Measurements from ENCODE around the gene TMEM9. TPM values are rescaled to one million over a fixed set of nuclear protein-coding genes. Genes with fewer than 3 reads are reported as not detected.

TMEM9 gene
- total RNA-seq (2021; fragmentation: NEBNext Ultra II Directional; extraction: Animal tissue kit (Norgen Biotek cat#: 25700)) (79.9 and 83.2 TPM in 2 replicates), polyA plus RNA-seq (2011; rRNA removed) (181 and 202 TPM in 2 replicates), polyA minus RNA-seq (2011; rRNA and poly(A)+ RNA removed) (189 and 196 TPM in 2 replicates)
- 193 TPM for polyA plus RNA-seq (2011; cell fraction: cytosol; rRNA removed)
- 404 TPM for polyA plus RNA-seq (2011; cell fraction: nucleus; rRNA removed)
- 71.3 to 146 TPM (median 132 TPM) in 4 replicates for polyA plus RNA-seq (2012, experiment 1 of 2)
- 179 TPM for polyA plus RNA-seq (2012, experiment 2 of 2)
- 79.7 TPM for polyA plus RNA-seq (2013, experiment 1 of 2)
- polyA plus RNA-seq (2013, experiment 2 of 2) = 94.6 TPM
- polyA minus RNA-seq (2011; cell fraction: cytosol; rRNA and poly(A)+ RNA removed) = 42.0 TPM
- polyA minus RNA-seq (2011; cell fraction: nucleus; rRNA and poly(A)+ RNA removed) = 55.3 TPM
- long read RNA-seq, experiment 1, transcript TMEM9-204 (6 exons, 1,529 nt) = minor isoform, 13 of 61 reads
- long read RNA-seq, experiment 1, transcript TMEM9-201 (5 exons, 1,959 nt) = major isoform, 17 of 61 reads
- long read RNA-seq, experiment 1, partial matches to known transcripts = 3 of 61 reads
- long read RNA-seq, experiment 1, other reads (novel, unspliced or antisense) = 19 of 61 reads
- long read RNA-seq, experiment 2, transcript TMEM9-204 (6 exons, 1,529 nt) = major isoform, 59 of 99 reads
- long read RNA-seq, experiment 2, transcript TMEM9-201 (5 exons, 1,959 nt) = minor isoform, 16 of 99 reads
- long read RNA-seq, experiment 2, transcript TMEM9-209 (6 exons, 938 nt) = minor isoform, 7 of 99 reads
- long read RNA-seq, experiment 2, transcript TMEM9-206 (6 exons, 507 nt) = minor isoform, 6 of 99 reads
- long read RNA-seq, experiment 2, partial matches to known transcripts = 0 of 99 reads
- long read RNA-seq, experiment 2, other reads (novel, unspliced or antisense) = 8 of 99 reads

GRCh38 chr1:201154389-201155165 lies at the start of gene TMEM9:
TMEM9 (minus strand) TSS chr1:201154474; CDS start chr1:201153923, 551 bp downstream.
- WGBS, 2 experiments (ENCODE audit: extremely low coverage in 1 of 2, insufficient coverage in 1 of 2, insufficient read length in 1 of 2, insufficient replicate concordance in 2 of 2, low coverage in 1 of 2, low lambda C conversion rate in 2 of 2, missing lambda C conversion rate in 1 of 2) = 20% methylated on average over 23 of the region's 31 CpGs; no CpG with 5 or more reads in 1 of the 2 experiments
- H4K5ac ChIP-seq (ENCODE audit: insufficient read length, low read depth, low read length) = peak within 1 kb of the TSS; percentile 63
- peak within 1 kb of the TSS; percentile 37 to 80 (median 75) for H3K9ac ChIP-seq (replicated peaks in 1 of 4; ENCODE audit: extremely low read depth in 1 of 4, low read depth in 3 of 4, low read length in 3 of 4)
- H3K56ac ChIP-seq (replicated peaks; ENCODE audit: insufficient read length, low read depth, low read length) = peak within 1 kb of the TSS; percentile 17
- no peak within 1 kb of the TSS; the same call in 1 of the 2 replicates for H2AK5ac ChIP-seq (ENCODE audit: low read depth, low read length)
- POLR2A ChIA-PET (ENCODE audit: partially characterized antibody) = interaction anchor here (0.8 to 11.8 kb wide), 13 partner anchors 10 to 264 kb away, joined by 3 to 105 read pairs (median 3); partner anchors contain the start of gene ASCL5
- peaks cover 6% of the 10 kb centered on the region; the same call in 1 of the 2 replicates for H3K23me2 ChIP-seq (ENCODE audit: low read depth, low read length)
- H3K27ac ChIP-seq (ENCODE audit: low read depth, low read length) = peak within 1 kb of the TSS; percentile 74; the same call in 1 of the 2 replicates
- peak within 1 kb of the TSS; percentile 40; the same call in 1 of the 2 replicates for H2BK5ac ChIP-seq (ENCODE audit: low read depth, low read length)
- peak within 1 kb of the TSS; percentile 78; the same call in 1 of the 2 replicates for H2BK15ac ChIP-seq (ENCODE audit: low read length)
- peak within 1 kb of the TSS; percentile 52 for H2BK12ac ChIP-seq (ENCODE audit: low read depth, low read length)
- DNase-seq (ENCODE audit: low read depth in 1 of 2, low spot score in 2 of 2) (peak; percentile 92 to 99), FAIRE-seq (no peak)
- H3K36me3 ChIP-seq (ENCODE audit: control insufficient read depth in 2 of 4, insufficient read depth in 4 of 4, low read length in 3 of 4) = peaks cover 8 to 31% (median 22%) of the 10 kb centered on the region in 4 experiments
- H4K8ac ChIP-seq (ENCODE audit: extremely low read depth, insufficient read depth, low read length) = peak within 1 kb of the TSS; percentile 79
- no peak within 1 kb of the TSS for H3K4ac ChIP-seq (replicated peaks; ENCODE audit: insufficient read length, low read depth, low read length)
- peak within 1 kb of the TSS; percentile 86 for H2AFZ ChIP-seq (ENCODE audit: low read length)
- peaks cover 4% of the 10 kb centered on the region; the same call in 1 of the 2 replicates for H3K79me1 ChIP-seq (ENCODE audit: low read depth, low read length)
- H3K9me3 ChIP-seq (ENCODE audit: insufficient read depth in 2 of 2, low read depth in 1 of 2, low read length in 1 of 2) = no peaks in the 10 kb centered on the region
- H3K23ac ChIP-seq (ENCODE audit: insufficient read length) = no peak within 1 kb of the TSS
- H3K79me2 ChIP-seq (ENCODE audit: control insufficient read depth in 1 of 2, insufficient read depth in 2 of 2, low read length in 2 of 2) = peaks cover 0 to 18% of the 10 kb centered on the region in 2 experiments; a peak in 3 of 4 replicates
- H2BK120ac ChIP-seq (replicated peaks; ENCODE audit: low read depth, low read length) = no peak within 1 kb of the TSS
- 0 out of 2 replicates have a peak within 1 kb of the TSS, but pooled peaks have one; percentile 38 for H2BK20ac ChIP-seq (ENCODE audit: low read length)
- CTCF ChIA-PET (ENCODE audit: partially characterized antibody) = interaction anchor here (0.6 to 3.1 kb wide), 12 partner anchors 13 to 285 kb away, joined by 3 to 13 read pairs (median 4); partner anchors contain the start of gene IGFN1
- no peaks in the 10 kb centered on the region; a peak in 1 of 7 replicates for H3K27me3 ChIP-seq (replicated peaks in 1 of 4; ENCODE audit: control insufficient read depth in 3 of 4, extremely low read depth in 1 of 4, insufficient read depth in 3 of 4, low read length in 3 of 4)
- H3K4me2 ChIP-seq (ENCODE audit: insufficient read depth in 1 of 2, low read depth in 2 of 2, low read length in 2 of 2) = peak within 1 kb of the TSS; percentile 86 to 96
- no peak within 1 kb of the TSS for H3K14ac ChIP-seq (ENCODE audit: insufficient read length)
- peak within 1 kb of the TSS; percentile 68 for H3K18ac ChIP-seq (ENCODE audit: extremely low read depth, low read length)
- H4K91ac ChIP-seq (replicated peaks; ENCODE audit: insufficient read length, low read length) = peak within 1 kb of the TSS; percentile 92
- peaks cover 0 to 13% (median 7%) of the 10 kb centered on the region in 4 experiments; a peak in 6 of 7 replicates for H3K4me1 ChIP-seq (replicated peaks in 1 of 4; ENCODE audit: control insufficient read depth in 3 of 4, insufficient read depth in 4 of 4, low read length in 3 of 4)
- H3K4me3 ChIP-seq (ENCODE audit: extremely low read depth in 1 of 4, insufficient read depth in 2 of 4, low read depth in 3 of 4, low read length in 4 of 4) = peak within 1 kb of the TSS; percentile 80 to 94 (median 82)
- peaks cover 1 to 3% of the 10 kb centered on the region in 2 experiments for H4K20me1 ChIP-seq (replicated peaks in 1 of 2; ENCODE audit: control insufficient read depth in 1 of 2, insufficient read depth in 2 of 2, low read length in 2 of 2)
- TF ChIP-seq POLR2A (IDR thresholded peaks at IDR 0.05; ENCODE audit: control extremely low read depth in 1 of 2, low read depth in 2 of 2, low read length in 2 of 2) (peak; percentile 20 to 67; a peak in 1 of 3 replicates), ASH2L (IDR thresholded peaks at IDR 0.05; ENCODE audit: low read length) (no peak), SIRT6 (IDR thresholded peaks at IDR 0.05; ENCODE audit: low read length) (no peak), E2F6 (IDR thresholded peaks at IDR 0.05) (no peak), ATF3 (IDR thresholded peaks at IDR 0.05; ENCODE audit: insufficient read depth, low read depth, low read length) (no peak), BCL11A (IDR thresholded peaks at IDR 0.05; ENCODE audit: low read depth in 2 of 2, low read length in 2 of 2) (no peak)
